ENCODE measurements around the gene FHL5.
"Not testable (repeated sequence)": the region's sequence is repeated elsewhere in the genome, so short reads cannot be mapped to it uniquely, and the experiment has no call there.

Gene FHL5

GRCh38 chr6:96611342-96611991, 48.5 kb downstream of the FHL5 start:
- DNase-seq, result no peak

DNA sequence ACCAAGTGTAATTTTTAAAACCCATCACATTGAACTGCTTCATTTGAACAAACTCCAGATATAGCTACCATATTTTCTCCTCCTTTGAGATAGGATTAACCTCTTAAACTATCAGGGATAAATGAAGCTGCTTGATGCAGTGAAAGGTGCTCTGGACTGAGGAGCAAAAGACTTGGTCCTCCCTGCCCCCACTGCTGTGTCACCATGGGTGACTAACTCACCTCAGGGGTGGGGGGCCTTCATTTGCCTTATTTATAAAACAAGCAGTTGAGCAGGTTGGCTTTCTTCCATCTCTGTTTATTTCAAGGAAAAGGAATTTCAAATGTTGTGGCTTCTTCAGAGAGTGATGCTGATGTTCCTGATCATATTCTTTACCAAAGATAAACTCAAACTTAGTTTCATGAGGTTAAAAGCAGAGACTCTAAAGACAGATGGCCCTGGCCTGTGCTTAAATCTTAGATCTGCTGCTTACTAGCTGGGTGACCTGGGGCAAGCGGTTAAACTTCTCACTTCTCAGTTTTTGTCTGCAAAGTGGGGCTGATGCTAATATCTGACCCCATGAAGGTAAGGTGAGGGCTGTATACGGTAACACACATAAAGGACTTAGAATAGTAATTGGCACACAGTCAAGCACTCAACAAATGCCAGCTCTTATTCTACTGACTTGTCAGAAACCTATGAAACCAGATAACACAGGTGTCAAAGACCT, 50.5 kb downstream of the FHL5 start:
- DNase-seq, result no peak

DNA sequence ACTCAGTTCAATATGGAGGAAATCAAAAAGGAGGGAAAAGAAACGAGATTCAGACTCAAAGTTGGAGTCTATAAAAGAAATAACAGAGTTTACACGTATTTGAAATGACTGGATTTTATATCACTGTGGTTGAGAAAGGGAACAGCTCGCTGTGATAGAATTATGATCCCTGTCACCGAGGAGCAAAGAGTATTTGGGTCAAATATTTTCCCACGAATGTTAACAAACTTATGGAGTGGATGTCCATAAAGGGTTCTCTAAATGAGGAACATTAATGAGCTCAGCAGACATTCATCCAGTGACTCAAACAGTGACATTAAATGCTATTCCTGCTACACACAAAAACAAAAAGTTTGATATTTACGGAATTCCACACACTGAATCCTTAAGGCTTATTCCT, 57.9 kb downstream of the FHL5 start:
- no peak for DNase-seq

- no peak for DNase-seq
These were observed 59.1 kb downstream of the FHL5 start for GRCh38 chr6:96621983-96622382.

- no peak for DNase-seq
These were observed 62.0 kb downstream of the FHL5 start for GRCh38 chr6:96624957-96625356.

DNA sequence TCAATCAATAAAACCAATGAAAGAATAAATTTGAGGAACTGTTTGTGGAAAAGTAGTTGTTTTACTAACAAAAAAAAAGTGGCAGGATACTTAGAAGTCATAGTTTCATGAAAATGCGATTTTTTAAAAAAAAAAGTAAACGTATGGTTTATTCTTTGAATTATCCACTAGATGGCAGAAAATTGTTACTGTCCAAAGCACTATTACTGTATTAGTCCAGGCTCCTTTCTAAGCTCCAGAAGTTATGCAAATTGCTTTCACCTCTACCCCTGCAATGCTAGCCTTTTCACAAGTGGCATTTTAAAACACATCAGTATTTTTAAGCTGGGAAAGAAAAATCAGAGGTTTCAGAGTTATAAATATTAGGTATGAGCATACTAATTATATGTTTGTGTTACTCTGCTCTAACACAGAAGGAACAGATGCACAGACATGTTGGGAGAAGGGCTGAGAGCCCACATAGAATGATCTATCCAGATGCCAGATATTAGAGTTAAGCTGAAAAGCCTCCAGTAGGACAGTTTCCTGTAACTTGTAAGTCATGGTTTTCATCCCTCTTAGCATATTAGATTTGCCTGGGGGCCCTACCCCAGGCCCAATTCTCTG, 63.9 kb downstream of the FHL5 start:
- DNase-seq, result peak; percentile 87

- DNase-seq, result peak; percentile 79
These were observed 68.3 kb downstream of the FHL5 start for GRCh38 chr6:96631248-96631647.

- DNase-seq, result not testable (repeated sequence)
These were observed 75.1 kb downstream of the FHL5 start for GRCh38 chr6:96637979-96638378.

DNA sequence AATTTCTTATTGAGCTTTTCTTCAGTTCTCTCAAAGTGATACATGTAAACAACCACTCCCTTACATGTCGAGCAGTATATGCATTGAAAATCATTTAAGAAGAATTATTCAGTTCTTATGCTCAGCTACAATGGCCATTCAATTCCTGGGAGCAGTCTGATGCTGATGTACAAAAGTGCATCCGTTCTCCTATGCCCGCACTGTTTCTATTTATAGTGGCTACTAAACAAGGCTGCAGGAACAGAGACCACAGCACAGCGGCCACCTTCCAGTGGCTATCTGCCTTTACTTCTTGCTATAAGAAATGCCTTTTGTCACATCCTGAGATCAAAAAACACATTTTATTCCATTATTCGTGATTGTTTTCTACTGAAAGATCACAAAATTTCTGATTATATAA, 82.2 kb downstream of the FHL5 start:
- DNase-seq, result peak; percentile 64

GRCh38 chr6:96649926-96650325, 87.0 kb downstream of the FHL5 start:
- DNase-seq, result no peak

DNA sequence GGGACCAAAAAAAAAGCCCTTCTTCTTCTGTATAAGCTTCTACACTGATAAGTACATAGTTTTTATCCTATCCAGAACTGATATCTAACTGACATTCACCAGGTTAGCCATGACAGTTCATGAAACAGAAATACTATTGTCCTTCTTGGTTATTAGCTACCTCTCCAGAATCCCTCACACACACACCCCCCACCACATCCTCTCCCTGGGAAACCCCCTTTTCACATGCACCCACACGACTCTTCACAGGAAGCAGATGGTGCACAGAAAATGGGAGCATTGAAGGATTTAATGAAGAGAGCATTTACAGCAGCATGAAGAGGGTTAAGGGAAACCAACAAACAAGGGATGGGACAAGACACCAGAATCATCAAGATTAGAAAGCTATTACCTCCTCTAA, 88.9 kb downstream of the FHL5 start:
- no peak for DNase-seq

DNA sequence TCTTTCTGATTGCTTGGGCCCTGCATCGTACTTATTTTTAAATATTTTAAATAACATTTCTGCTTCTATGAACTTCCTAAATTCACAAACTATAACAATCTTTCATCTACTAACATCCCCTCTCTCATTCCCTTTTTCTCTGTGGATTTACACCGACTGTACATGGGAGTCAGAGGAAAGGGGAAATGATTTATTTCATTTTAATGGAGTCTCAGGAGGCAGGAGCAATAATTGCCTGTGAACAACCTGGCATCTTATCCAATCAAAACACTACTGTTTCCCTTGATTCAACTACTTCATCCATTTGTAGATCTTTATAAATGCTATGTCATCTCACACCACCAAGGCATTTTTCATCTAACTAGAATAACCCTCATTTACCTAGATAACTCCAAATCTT, 89.6 kb downstream of the FHL5 start:
- DNase-seq, result no peak

DNA sequence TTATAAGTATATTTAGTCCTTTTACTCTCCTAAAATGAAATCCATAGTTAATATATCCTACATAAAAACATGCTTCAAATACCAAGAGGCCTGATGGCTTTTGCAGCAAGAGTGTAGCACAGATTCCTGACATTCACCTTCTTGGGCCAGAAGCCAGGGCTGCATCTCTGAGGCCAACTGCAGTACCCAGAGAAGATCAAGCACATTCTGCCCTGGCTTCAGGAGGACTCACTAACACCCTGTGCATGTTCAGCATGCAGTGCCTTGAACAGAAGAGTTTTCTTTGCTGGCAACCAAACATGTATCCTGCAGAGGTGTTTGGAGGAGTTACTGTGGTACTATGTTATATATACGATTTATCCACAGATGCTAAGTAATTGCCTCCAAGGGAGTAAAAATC, 90.3 kb downstream of the FHL5 start:
- no peak for DNase-seq

DNA sequence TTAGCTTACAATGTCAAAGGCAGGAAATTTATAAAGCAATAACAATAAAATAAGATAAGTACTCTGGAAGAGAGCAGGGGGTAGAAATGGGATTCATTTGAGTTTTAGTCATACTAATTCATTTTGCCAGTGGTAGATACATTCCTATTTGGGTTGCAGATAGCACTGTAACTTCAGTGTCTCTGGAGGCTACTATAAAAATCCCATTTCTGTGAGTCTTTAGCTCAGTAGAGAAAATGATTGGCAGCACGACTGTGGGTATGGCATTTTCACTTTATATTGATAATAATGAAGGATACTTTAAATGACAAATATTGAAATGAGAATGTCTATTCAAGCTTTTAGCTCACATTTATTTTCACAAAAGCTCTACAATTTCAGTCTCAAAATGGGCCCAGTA, 93.6 kb downstream of the FHL5 start:
- no peak for DNase-seq

GRCh38 chr6:96657344-96657743, 94.4 kb downstream of the FHL5 start:
- no peak for DNase-seq

- DNase-seq, result peak; percentile 93
These were observed 96.3 kb downstream of the FHL5 start for GRCh38 chr6:96659084-96659845.

All from NCI-H748 treated with DMSO at 0.1 percent for 48 hours (cell line).